ENCODE results near the gene PPP2R1B.

- TF ChIP-seq CTCF (IDR thresholded peaks at IDR 0.05) = no peak
- no peak for TF ChIP-seq POLR2A (IDR thresholded peaks at IDR 0.05)
Measured at GRCh38 chr11:111801135-111801534, 34.9 kb upstream of the PPP2R1B start.
